HCT116 (cell line): ENCODE measurements around the gene CTTNBP2. TPM values are rescaled to one million over a fixed set of nuclear protein-coding genes. Genes with fewer than 3 reads are reported as not detected.

ENCODE experiments used
- ATAC-seq: fragments of 200-7000 bp; cut with Tn5 transposase; 2 replicates; pipeline ENCODE4 v1.9.1; 2020; ENCODE audit warnings: mild to moderate bottlenecking, moderate library complexity
- BruUV-seq: library from RNA; stranded (reverse); fragments of 400-500 nt; replicated peaks from 2 replicates; lab custom pipeline; 2021; lab: Mats Ljungman, UMichigan
- CTCF ChIA-PET: fragments of 300-600 bp; sonication (Branson Sonifier 250); formaldehyde crosslinking; loops from one replicate; lab custom pipeline; 2021; ENCODE audit warnings: antibody characterized with exemption; lab: Charles Lee
- POLR2A ChIA-PET: fragments of 300-600, 350-600 bp; sonication (Branson Sonifier 250); formaldehyde crosslinking; loops from one replicate; lab custom pipeline; 2021; ENCODE audit warnings: antibody characterized with exemption; lab: Charles Lee
- RAD21 ChIA-PET, 2 experiments: fragments of 300-600 bp; sonication (Branson Sonifier 250); formaldehyde crosslinking; loops; one replicate each; lab custom pipeline; 2023; ENCODE audit warnings: low total read pairs in 2 of 2; ENCODE audit not compliant: uncharacterized antibody in 2 of 2, unreplicated experiment in 2 of 2, low non-redundant PET in 1 of 2; lab: Charles Lee
- DNase-seq: peaks from one replicate; pipeline ENCODE4 v3.0.0-alpha.2; 2010; ENCODE audit warnings: low read depth, low spot score
- H2AFZ ChIP-seq: fragments of 200-600 bp; shearing (Covaris generic), sonication (generic); 2 replicates; pipeline ENCODE4 v1.6.1; 2017; ENCODE audit warnings: low read depth, mixed run types, mixed read lengths, antibody characterized with exemption, low read length; ENCODE audit not compliant: poor library complexity, severe bottlenecking
- H3K27ac ChIP-seq: 2 replicates; pipeline ENCODE4 v1.5.1; 2012; ENCODE audit warnings: low read depth, low read length
- H3K27me3 ChIP-seq: fragments of 200-600 bp; sonication (generic); 2 replicates; pipeline ENCODE4 v1.6.1; 2016; ENCODE audit warnings: mixed run types, low read length, mixed read lengths; ENCODE audit not compliant: insufficient read depth
- H3K36me3 ChIP-seq, 2 experiments: fragments of 200-500 bp in 1 of 2; fragments of 200-600 bp in 1 of 2; sonication (Bioruptor generic) in 1 of 2; sonication (generic) in 1 of 2; 2 replicates each; pipeline versions ENCODE4 v1.5.1 to v1.6.1; 2014 to 2016; ENCODE audit warnings: low read length in 2 of 2, inconsistent platforms in 1 of 2, mixed read lengths in 1 of 2, mixed run types in 1 of 2; ENCODE audit not compliant: insufficient read depth in 2 of 2, control insufficient read depth in 1 of 2
- H3K4me1 ChIP-seq, 2 experiments: fragments of 200-600 bp in 1 of 2; sonication (generic) in 1 of 2; 2 replicates each; pipeline versions ENCODE4 v1.5.1 to v1.6.1; 2012 to 2017; ENCODE audit warnings: low read length in 2 of 2, inconsistent platforms in 1 of 2, mild to moderate bottlenecking in 1 of 2, mixed read lengths in 1 of 2, mixed run types in 1 of 2, moderate library complexity in 1 of 2; ENCODE audit not compliant: insufficient read depth in 2 of 2, control insufficient read depth in 1 of 2
- H3K4me2 ChIP-seq: fragments of 200-600 bp; sonication (generic); 2 replicates; pipeline ENCODE4 v1.6.1; 2017; ENCODE audit warnings: mixed run types, low read length, mixed read lengths
- H3K4me3 ChIP-seq, 2 experiments: fragments of 200-600 bp in 1 of 2; sonication (generic) in 1 of 2; replicated peaks in 1 of 2; 2 replicates each; pipeline ENCODE4 v1.5.1; 2011 to 2016; ENCODE audit warnings: low read length in 2 of 2, control low read depth in 1 of 2, low read depth in 1 of 2, mild to moderate bottlenecking in 1 of 2, mixed read lengths in 1 of 2, mixed run types in 1 of 2
- H3K79me2 ChIP-seq: fragments of 200-600 bp; sonication (generic); 2 replicates; pipeline ENCODE4 v1.6.1; 2017; ENCODE audit warnings: mild to moderate bottlenecking, mixed run types, low read length, moderate library complexity, mixed read lengths; ENCODE audit not compliant: insufficient read depth
- H3K9ac ChIP-seq: fragments of 200-600 bp; sonication (generic); 2 replicates; pipeline ENCODE4 v1.6.1; 2016; ENCODE audit warnings: low read length, mixed read lengths
- H3K9me2 ChIP-seq: fragments of 200-600 bp; sonication (generic), shearing (Covaris generic); 2 replicates; pipeline ENCODE4 v1.6.1; 2017; ENCODE audit warnings: mixed run types, mild to moderate bottlenecking, moderate library complexity; ENCODE audit not compliant: insufficient read depth
- H3K9me3 ChIP-seq, 2 experiments: fragments of 200-500 bp in 1 of 2; fragments of 200-600 bp in 1 of 2; sonication (Bioruptor generic) in 1 of 2; sonication (generic) in 1 of 2; 2 replicates each; pipeline ENCODE4 v1.6.1; 2014 to 2017; ENCODE audit warnings: low read length in 2 of 2, mixed read lengths in 2 of 2, inconsistent platforms in 1 of 2, low read depth in 1 of 2, mild to moderate bottlenecking in 1 of 2, mixed run types in 1 of 2, moderate library complexity in 1 of 2; ENCODE audit not compliant: control insufficient read depth in 1 of 2, insufficient read depth in 1 of 2
- H4K20me1 ChIP-seq: fragments of 200-600 bp; sonication (generic), shearing (Covaris generic); 2 replicates; pipeline ENCODE4 v1.6.1; 2017; ENCODE audit warnings: mixed run types, mild to moderate bottlenecking, moderate library complexity; ENCODE audit not compliant: insufficient read depth
- ATF3 ChIP-seq: IDR thresholded peaks from 2 replicates; pipeline ENCODE4 v1.6.1; 2012
- CBX3 ChIP-seq: IDR thresholded peaks from 2 replicates; pipeline ENCODE4 v1.6.1; 2012; ENCODE audit warnings: low read depth
- CEBPB ChIP-seq: IDR thresholded peaks from 2 replicates; pipeline ENCODE4 v1.6.1; 2012; ENCODE audit warnings: low read depth
- CTCF ChIP-seq, 3 experiments: fragments of 200-600 bp in 1 of 3; sonication (generic) in 1 of 3; IDR thresholded peaks in 2 of 3; conservative IDR thresholded peaks in 1 of 3; 2 replicates each; pipeline ENCODE4 v1.5.1; 2012 to 2017; ENCODE audit warnings: low read depth in 2 of 3, low read length in 2 of 3, antibody characterized with exemption in 1 of 3, borderline replicate concordance in 1 of 3, control low read depth in 1 of 3, mild to moderate bottlenecking in 1 of 3, mixed read lengths in 1 of 3, mixed run types in 1 of 3, moderate library complexity in 1 of 3; ENCODE audit not compliant: insufficient read depth in 1 of 3
- EGR1 ChIP-seq: IDR thresholded peaks from 2 replicates; pipeline ENCODE4 v1.6.1; 2012; ENCODE audit warnings: low read depth
- EZH2 ChIP-seq: fragments of 200-600 bp; sonication (generic); IDR thresholded peaks from 2 replicates; pipeline ENCODE4 v1.6.1; 2017; ENCODE audit warnings: antibody characterized with exemption, mixed run types
- JUND ChIP-seq: IDR thresholded peaks from 2 replicates; pipeline ENCODE4 v1.6.1; 2012
- POLR2AphosphoS5 ChIP-seq: IDR thresholded peaks from 2 replicates; pipeline ENCODE4 v1.6.1; 2011; ENCODE audit warnings: mild to moderate bottlenecking, low read depth, low read length, moderate library complexity
- RAD21 ChIP-seq: IDR thresholded peaks from 2 replicates; pipeline ENCODE4 v1.6.1; 2012; ENCODE audit warnings: low read depth, mild to moderate bottlenecking
- REST ChIP-seq: IDR thresholded peaks from 2 replicates; pipeline ENCODE4 v1.6.1; 2012; ENCODE audit warnings: low read depth
- TCF7L2 ChIP-seq: IDR thresholded peaks from 2 replicates; pipeline ENCODE4 v1.7.0; 2011; ENCODE audit warnings: borderline replicate concordance, inconsistent platforms; ENCODE audit not compliant: insufficient read depth, insufficient read length; ENCODE audit errors: extremely low read depth
- YY1 ChIP-seq: IDR thresholded peaks from 2 replicates; pipeline ENCODE4 v1.6.1; 2011; ENCODE audit warnings: low read length, low read depth, moderate library complexity, mild to moderate bottlenecking; ENCODE audit not compliant: insufficient replicate concordance; ENCODE audit errors: extremely low read depth
- ZFX ChIP-seq: fragments of 450-650 bp; IDR thresholded peaks from 2 replicates; pipeline ENCODE4 v1.6.1; 2017
- ZNF274 ChIP-seq: fragments of 200-500 bp; sonication (Bioruptor generic); IDR thresholded peaks from 2 replicates; pipeline ENCODE4 v1.6.1; 2014; ENCODE audit warnings: mild to moderate bottlenecking, low read depth, low read length, inconsistent platforms
- intact Hi-C: fragments of 100-400 bp; cut with micrococcal nuclease; formaldehyde crosslinking; loops from 2 replicates; pipeline ENCODE4 v1.10.0; 2022
- total RNA-seq: library from RNA; stranded (reverse); gene quantifications from one replicate; pipeline ENCODE4 v1.2.1, GENCODE V29; 2021; ENCODE audit not compliant: unreplicated experiment
- TF ChIP-seq, protein P1 (sequence below): IDR thresholded peaks from 2 replicates; pipeline ENCODE4 v1.6.1; 2012
- TF ChIP-seq, protein P2 (sequence below): IDR thresholded peaks from 2 replicates; pipeline ENCODE4 v1.6.1; 2011; ENCODE audit warnings: mild to moderate bottlenecking, low read length, moderate library complexity; ENCODE audit not compliant: insufficient replicate concordance; ENCODE audit errors: extremely low read depth

Gene CTTNBP2
- total RNA-seq, 1 experiment from 2014 or later, result 5.4 TPM

DNA sequence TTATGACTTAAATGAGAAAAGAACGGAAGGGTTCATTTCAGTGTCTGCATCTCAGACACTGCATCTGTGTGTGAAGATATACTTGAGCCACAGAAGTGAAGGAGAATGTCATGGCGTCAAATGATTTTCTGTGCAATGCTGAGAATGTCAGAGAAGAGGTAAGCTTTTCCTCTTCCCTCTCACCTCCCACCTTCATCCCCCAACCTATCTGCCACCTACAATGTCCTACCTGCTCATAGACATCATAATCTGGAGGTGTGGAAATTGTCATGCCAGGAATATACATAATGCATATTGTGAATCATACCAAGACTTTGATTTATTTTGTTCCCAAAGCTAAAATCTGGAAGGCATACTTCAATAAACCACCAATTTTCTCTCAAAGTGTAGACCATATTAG is 53.7 kb downstream of the CTTNBP2 start:
- Histone ChIP-seq H3K27ac (no peak overlapping the region), H3K9me3 (no peaks in the 10 kb centered on the region), H3K4me2 (no peak overlapping the region), H3K36me3 (no peaks in the 10 kb centered on the region), H3K9me2 (no peaks in the 10 kb centered on the region), H3K27me3 (no peaks in the 10 kb centered on the region), H3K4me1 (no peaks in the 10 kb centered on the region), H2AFZ (no peak overlapping the region), H3K4me3 (no peak overlapping the region), H3K9ac (no peak overlapping the region), H4K20me1 (no peaks in the 10 kb centered on the region; the same call in 1 of the 2 replicates)
- DNase-seq, result no peak
- CTCF ChIA-PET, result no interaction called here
- intact Hi-C loops, result no loop called here
- RAD21 ChIA-PET, result no interaction called here
- ATAC-seq, result no peak
- POLR2A ChIA-PET, result no interaction called here
- no TSS peak for BruUV-seq
- TF ChIP-seq ATF3, result no peak
- no peak for TF ChIP-seq CEBPB
- TF ChIP-seq ZFX, result no peak
- no peak for TF ChIP-seq YY1
- TF ChIP-seq CTCF (IDR thresholded peaks at IDR 0.05 in 2 of 3, conservative IDR thresholded peaks at IDR 0.05 in 1 of 3; ENCODE audit: borderline replicate concordance in 1 of 3, insufficient read depth in 1 of 3, low read depth in 2 of 3, low read length in 2 of 3), result no peak
- no peak for TF ChIP-seq JUND
- TF ChIP-seq POLR2AphosphoS5, result no peak
- TF ChIP-seq, protein P1, sequence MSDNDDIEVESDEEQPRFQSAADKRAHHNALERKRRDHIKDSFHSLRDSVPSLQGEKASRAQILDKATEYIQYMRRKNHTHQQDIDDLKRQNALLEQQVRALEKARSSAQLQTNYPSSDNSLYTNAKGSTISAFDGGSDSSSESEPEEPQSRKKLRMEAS, result no peak
- no peak for TF ChIP-seq CBX3
- TF ChIP-seq EZH2, result no peak
- no peak for TF ChIP-seq TCF7L2
- no peak for TF ChIP-seq RAD21
- no peak for TF ChIP-seq EGR1
- TF ChIP-seq, protein P2, sequence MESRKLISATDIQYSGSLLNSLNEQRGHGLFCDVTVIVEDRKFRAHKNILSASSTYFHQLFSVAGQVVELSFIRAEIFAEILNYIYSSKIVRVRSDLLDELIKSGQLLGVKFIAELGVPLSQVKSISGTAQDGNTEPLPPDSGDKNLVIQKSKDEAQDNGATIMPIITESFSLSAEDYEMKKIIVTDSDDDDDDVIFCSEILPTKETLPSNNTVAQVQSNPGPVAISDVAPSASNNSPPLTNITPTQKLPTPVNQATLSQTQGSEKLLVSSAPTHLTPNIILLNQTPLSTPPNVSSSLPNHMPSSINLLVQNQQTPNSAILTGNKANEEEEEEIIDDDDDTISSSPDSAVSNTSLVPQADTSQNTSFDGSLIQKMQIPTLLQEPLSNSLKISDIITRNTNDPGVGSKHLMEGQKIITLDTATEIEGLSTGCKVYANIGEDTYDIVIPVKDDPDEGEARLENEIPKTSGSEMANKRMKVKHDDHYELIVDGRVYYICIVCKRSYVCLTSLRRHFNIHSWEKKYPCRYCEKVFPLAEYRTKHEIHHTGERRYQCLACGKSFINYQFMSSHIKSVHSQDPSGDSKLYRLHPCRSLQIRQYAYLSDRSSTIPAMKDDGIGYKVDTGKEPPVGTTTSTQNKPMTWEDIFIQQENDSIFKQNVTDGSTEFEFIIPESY, result no peak
- no peak for TF ChIP-seq ZNF274
- no peak for TF ChIP-seq REST
- TF ChIP-seq, all 23 proteins: peak for 0
- H3K79me2 ChIP-seq, result no peaks in the 10 kb centered on the region
